HepG2 (cell line): ENCODE data around the gene PRRT2. TPM values are rescaled to one million over a fixed set of nuclear protein-coding genes. Genes with fewer than 3 reads are reported as not detected.

ENCODE experiments used
- BHLHE40 ChIP-seq: IDR thresholded peaks from 2 replicates; pipeline ENCODE4 v1.6.1; 2011; ENCODE audit warnings: low read length, improper control_type of control experiment
- SALL2 ChIP-seq: sonication (generic); formaldehyde crosslinking; IDR thresholded peaks from 2 replicates; pipeline ENCODE4 v1.8.1; 2023; ENCODE audit warnings: mild to moderate bottlenecking, missing genetic modification reagents, inconsistent platforms
- ZFP1 ChIP-seq: IDR thresholded peaks from 2 replicates; pipeline ENCODE4 v1.6.1; 2016
- ZNF737 ChIP-seq: sonication (generic); formaldehyde crosslinking; IDR thresholded peaks from 2 replicates; pipeline ENCODE4 v1.5.0; 2020; ENCODE audit warnings: missing genetic modification reagents, mild to moderate bottlenecking, borderline replicate concordance
- polyA plus RNA-seq, 8 experiments: library from polyadenylated mRNA; depleted of rRNA in 3 of 8; stranded (reverse) in 7 of 8; unstranded in 1 of 8; fragments of >200 nt; fragmentation: Illumina TruSeq in 4 of 8; extraction: Trizol in 4 of 8; gene quantifications; 2 replicates each; pipeline versions ENCODE4 v1.2.1 to v1.2.3, GENCODE V29; 2011 to 2016; ENCODE audit warnings: low read depth in 4 of 8, missing spikeins in 1 of 8, mixed read lengths in 1 of 8; ENCODE audit not compliant: insufficient read depth in 1 of 8
- total RNA-seq, 5 experiments: library from RNA; depleted of rRNA; stranded (reverse); fragments of >200 nt; fragmentation: Illumina TruSeq; extraction: Trizol; gene quantifications; 2 replicates each; pipeline ENCODE4 v1.2.3, GENCODE V29; 2016; ENCODE audit warnings: low read depth in 1 of 5
- TF ChIP-seq, protein P1 (sequence below): sonication (generic); formaldehyde crosslinking; IDR thresholded peaks from 2 replicates; pipeline ENCODE4 v1.8.1; 2022; ENCODE audit warnings: mild to moderate bottlenecking, missing genetic modification reagents
- TF ChIP-seq, protein P2 (sequence below): sonication (generic); formaldehyde crosslinking; conservative IDR thresholded peaks from 2 replicates; pipeline ENCODE4 v1.8.1; 2023; ENCODE audit warnings: missing genetic modification reagents
- TF ChIP-seq, protein P3 (sequence below): sonication (generic); formaldehyde crosslinking; IDR thresholded peaks from 2 replicates; pipeline ENCODE4 v1.8.0; 2022; ENCODE audit warnings: low read depth, missing genetic modification reagents

The PRRT2 gene
- total and polyA plus RNA-seq, 2 of the 13 experiments (the other 11 are each of a cell fraction or from before 2014, with no cell fraction given): 0.51 to 1.1 TPM

DNA sequence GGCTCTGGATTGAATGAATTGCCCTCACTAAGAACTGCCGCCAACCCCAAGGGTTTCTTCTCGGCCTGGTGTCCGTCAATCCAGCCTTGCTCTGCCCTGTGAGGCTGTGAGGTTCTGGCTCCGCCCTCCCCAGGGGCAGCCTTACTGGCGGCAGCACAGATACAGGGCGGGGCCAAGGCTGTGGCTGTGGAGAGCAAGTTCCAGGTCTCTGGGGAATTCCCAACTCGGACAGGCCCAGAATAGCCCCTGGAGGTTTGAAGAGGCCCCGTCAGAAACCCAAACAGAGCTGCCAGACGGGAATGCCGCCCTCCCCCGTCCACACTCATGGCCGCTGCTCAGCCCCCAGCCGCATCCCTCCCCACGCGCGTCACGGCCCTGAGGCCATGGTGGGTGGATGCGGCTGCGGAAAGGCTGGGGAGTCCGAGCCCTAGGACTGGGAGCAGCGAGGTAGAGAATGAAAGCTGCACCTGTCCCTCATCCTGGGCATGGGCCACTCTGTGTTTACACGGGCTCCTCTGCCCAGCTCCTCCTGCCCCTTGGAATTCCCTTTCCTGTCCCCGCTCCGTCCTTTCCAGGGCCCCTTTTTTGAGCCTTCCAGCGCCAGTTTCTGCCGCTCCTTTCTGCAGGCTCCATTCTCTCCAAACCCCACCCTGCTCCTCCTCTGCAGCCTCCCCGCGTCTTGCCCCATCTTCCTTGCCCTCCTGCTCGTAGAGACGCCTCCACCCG lies 660 bp upstream of the PRRT2 start (continued):
- TF ChIP-seq, protein P1, sequence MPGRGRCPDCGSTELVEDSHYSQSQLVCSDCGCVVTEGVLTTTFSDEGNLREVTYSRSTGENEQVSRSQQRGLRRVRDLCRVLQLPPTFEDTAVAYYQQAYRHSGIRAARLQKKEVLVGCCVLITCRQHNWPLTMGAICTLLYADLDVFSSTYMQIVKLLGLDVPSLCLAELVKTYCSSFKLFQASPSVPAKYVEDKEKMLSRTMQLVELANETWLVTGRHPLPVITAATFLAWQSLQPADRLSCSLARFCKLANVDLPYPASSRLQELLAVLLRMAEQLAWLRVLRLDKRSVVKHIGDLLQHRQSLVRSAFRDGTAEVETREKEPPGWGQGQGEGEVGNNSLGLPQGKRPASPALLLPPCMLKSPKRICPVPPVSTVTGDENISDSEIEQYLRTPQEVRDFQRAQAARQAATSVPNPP: no peak
- TF ChIP-seq, protein P2, sequence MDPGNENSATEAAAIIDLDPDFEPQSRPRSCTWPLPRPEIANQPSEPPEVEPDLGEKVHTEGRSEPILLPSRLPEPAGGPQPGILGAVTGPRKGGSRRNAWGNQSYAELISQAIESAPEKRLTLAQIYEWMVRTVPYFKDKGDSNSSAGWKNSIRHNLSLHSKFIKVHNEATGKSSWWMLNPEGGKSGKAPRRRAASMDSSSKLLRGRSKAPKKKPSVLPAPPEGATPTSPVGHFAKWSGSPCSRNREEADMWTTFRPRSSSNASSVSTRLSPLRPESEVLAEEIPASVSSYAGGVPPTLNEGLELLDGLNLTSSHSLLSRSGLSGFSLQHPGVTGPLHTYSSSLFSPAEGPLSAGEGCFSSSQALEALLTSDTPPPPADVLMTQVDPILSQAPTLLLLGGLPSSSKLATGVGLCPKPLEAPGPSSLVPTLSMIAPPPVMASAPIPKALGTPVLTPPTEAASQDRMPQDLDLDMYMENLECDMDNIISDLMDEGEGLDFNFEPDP (CRISPR knock-in tag): no peak
- TF ChIP-seq ZNF737 (no peak), BHLHE40 (no peak), ZFP1 (CRISPR knock-in tag) (no peak), SALL2 (peak; percentile 87)
- TF ChIP-seq, protein P3, sequence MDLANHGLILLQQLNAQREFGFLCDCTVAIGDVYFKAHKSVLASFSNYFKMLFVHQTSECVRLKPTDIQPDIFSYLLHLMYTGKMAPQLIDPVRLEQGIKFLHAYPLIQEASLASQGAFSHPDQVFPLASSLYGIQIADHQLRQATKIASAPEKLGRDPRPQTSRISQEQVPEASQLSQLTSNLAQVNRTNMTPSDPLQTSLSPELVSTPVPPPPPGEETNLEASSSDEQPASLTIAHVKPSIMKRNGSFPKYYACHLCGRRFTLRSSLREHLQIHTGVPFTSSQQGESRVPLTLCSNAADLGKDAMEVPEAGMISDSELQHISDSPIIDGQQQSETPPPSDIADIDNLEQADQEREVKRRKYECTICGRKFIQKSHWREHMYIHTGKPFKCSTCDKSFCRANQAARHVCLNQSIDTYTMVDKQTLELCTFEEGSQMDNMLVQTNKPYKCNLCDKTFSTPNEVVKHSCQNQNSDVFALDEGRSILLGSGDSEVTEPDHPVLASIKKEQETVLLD (CRISPR knock-in tag): 0 out of 2 replicates have a peak, but pooled peaks have one; percentile 14
- TF ChIP-seq, all 625 proteins: peak for 250
